Activated T-cell treated with anti-CD3 and anti-CD28 coated beads, Interleukin-2, amount 50 U/mL, for 72 hours (primary cell): ENCODE results near the gene CEP63. TPM values are rescaled to one million over a fixed set of nuclear protein-coding genes. Genes with fewer than 3 reads are reported as not detected.

ENCODE experiments used
- ATAC-seq, 2 donors: fragments of 150-1000 bp; cut with Tn5 transposase; replicated peaks in 1 of 2; 2 replicates each; pipeline ENCODE4 v1.10.0; 2021; ENCODE audit warnings: moderate library complexity in 2 of 2, mild to moderate bottlenecking in 1 of 2
- DNase-seq, 2 donors: peaks; one replicate each; pipeline ENCODE4 v3.0.0; 2021 to 2022; ENCODE audit warnings: mixed read lengths in 1 of 2
- H3K27ac Mint-ChIP-seq: one replicate; pipeline ENCODE4 v1.8.0; 2022; ENCODE audit warnings: mild to moderate bottlenecking, moderate library complexity, mixed read lengths
- H3K27me3 Mint-ChIP-seq: one replicate; pipeline ENCODE4 v1.8.0; 2022; ENCODE audit warnings: low read depth, mixed read lengths
- H3K36me3 Mint-ChIP-seq, 2 donors: one replicate each; pipeline ENCODE4 v1.8.0; 2022; ENCODE audit warnings: mixed read lengths in 2 of 2, mild to moderate bottlenecking in 1 of 2; ENCODE audit not compliant: insufficient read depth in 2 of 2
- H3K4me1 Mint-ChIP-seq: one replicate; pipeline ENCODE4 v1.8.0; 2022; ENCODE audit warnings: low read depth, mixed read lengths
- H3K4me3 Mint-ChIP-seq, 2 donors: one replicate each; pipeline ENCODE4 v1.8.0; 2022; ENCODE audit warnings: mild to moderate bottlenecking in 2 of 2, mixed read lengths in 2 of 2, moderate library complexity in 2 of 2
- H3K9me3 Mint-ChIP-seq, 2 donors: one replicate each; pipeline ENCODE4 v1.8.0; 2022; ENCODE audit warnings: mixed read lengths in 2 of 2
- total RNA-seq, 2 donors: library from RNA; stranded (reverse); gene quantifications; one replicate each; pipeline ENCODE4 v1.2.3, GENCODE V29; 2022

The CEP63 gene
- total RNA-seq, 2 donors from 2014 or later, result 25.1 to 33.6 TPM

- ATAC-seq (no peak), DNase-seq (no peak)
- no peaks in the 10 kb centered on the region for H3K27me3 Mint-ChIP-seq
- H3K36me3 Mint-ChIP-seq, result peaks cover 4 to 9% of the 10 kb centered on the region in 2 donors
- H3K4me3 Mint-ChIP-seq, result no peak overlapping the region
- H3K27ac Mint-ChIP-seq, result no peak overlapping the region
- peaks cover 5% of the 10 kb centered on the region for H3K4me1 Mint-ChIP-seq
- H3K9me3 Mint-ChIP-seq, result no peaks in the 10 kb centered on the region
Observed at GRCh38 chr3:134476306-134476705, 9.6 kb upstream of the CEP63 start.

DNA sequence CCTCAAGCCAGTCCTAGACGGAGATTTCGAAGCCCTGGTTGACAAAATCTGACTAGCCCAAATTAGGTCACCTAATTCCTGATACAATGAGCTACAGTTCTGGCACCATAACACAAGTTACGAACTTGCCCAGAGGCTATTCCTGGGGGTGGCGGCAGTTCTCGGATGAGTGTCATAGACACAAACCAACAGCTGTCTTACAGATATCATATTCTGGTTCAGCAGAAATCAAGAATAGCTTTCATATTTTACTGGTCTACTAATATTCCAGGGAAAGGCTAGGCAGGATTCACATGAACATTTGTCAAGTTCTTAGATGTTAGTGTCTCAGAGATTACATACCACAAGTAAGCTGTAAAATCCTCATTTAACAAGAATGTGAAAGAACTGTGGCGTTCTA lies 8.9 kb upstream of the CEP63 start:
- Mint-ChIP-seq H3K36me3 (peaks cover 4 to 11% of the 10 kb centered on the region in 2 donors), H3K27me3 (no peaks in the 10 kb centered on the region), H3K9me3 (no peaks in the 10 kb centered on the region), H3K4me1 (peaks cover 9% of the 10 kb centered on the region), H3K4me3 (no peak overlapping the region), H3K27ac (no peak overlapping the region)
- ATAC-seq, result no peak
- no peak for DNase-seq

- no peak for DNase-seq
- Mint-ChIP-seq H3K9me3 (no peaks in the 10 kb centered on the region), H3K4me1 (peaks cover 19% of the 10 kb centered on the region), H3K4me3 (no peak overlapping the region), H3K36me3 (peaks cover 6 to 15% of the 10 kb centered on the region in 2 donors), H3K27ac (no peak overlapping the region), H3K27me3 (no peaks in the 10 kb centered on the region)
- no peak for ATAC-seq
Observed at GRCh38 chr3:134477938-134478337, 7.9 kb upstream of the CEP63 start.

DNA sequence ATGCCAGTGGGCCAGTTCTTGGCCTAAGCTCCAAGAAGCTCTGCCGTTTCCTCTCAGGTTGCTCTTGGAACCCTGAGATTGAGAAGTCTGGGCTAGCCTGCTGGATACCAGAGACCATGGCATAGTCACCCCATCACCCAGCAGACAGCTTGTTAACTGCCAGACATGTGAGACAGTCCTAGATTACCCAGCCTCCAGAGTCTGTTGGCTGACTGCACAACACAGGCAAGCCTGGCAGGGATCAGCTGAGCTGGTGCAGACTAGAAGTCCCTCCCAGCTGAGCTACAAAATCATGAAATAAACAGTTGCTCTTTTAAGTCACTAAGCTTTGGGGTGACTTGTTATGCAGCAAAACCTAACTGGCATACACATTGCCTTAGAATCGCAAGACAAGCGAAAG lies 5.3 kb upstream of the CEP63 start:
- H3K4me3 Mint-ChIP-seq, result no peak overlapping the region
- no peaks in the 10 kb centered on the region for H3K27me3 Mint-ChIP-seq
- H3K4me1 Mint-ChIP-seq, result peaks cover 42% of the 10 kb centered on the region
- peaks cover 14 to 31% of the 10 kb centered on the region in 2 donors for H3K36me3 Mint-ChIP-seq
- H3K27ac Mint-ChIP-seq, result no peak overlapping the region
- DNase-seq, result no peak
- no peaks in the 10 kb centered on the region for H3K9me3 Mint-ChIP-seq
- no peak for ATAC-seq

DNA sequence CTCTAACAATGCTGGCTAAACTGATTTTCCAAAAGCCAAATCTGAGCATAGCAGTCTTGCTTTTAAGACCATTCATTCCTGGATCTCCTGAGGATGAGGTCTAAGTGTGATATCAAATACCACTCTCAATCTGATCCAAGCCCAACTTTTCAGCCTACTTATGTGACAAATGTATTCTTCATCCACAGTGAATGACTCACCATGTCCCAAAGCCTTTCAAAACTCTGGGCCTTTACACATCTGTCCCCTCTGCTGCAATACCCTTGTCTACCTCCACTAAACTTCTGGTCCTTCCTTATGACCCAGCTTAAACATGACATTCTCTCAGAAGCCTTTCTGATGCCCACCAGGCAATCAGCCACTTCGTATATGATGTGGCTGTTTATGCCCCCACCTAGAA lies 4.7 kb upstream of the CEP63 start:
- DNase-seq, result no peak
- no peaks in the 10 kb centered on the region for H3K9me3 Mint-ChIP-seq
- no peak overlapping the region for H3K4me3 Mint-ChIP-seq
- no peak for ATAC-seq
- peaks cover 14 to 31% of the 10 kb centered on the region in 2 donors for H3K36me3 Mint-ChIP-seq
- peaks cover 42% of the 10 kb centered on the region for H3K4me1 Mint-ChIP-seq
- no peak overlapping the region for H3K27ac Mint-ChIP-seq
- H3K27me3 Mint-ChIP-seq, result no peaks in the 10 kb centered on the region

GRCh38 chr3:134482622-134483021 lies 3.2 kb upstream of the CEP63 start:
- Mint-ChIP-seq H3K36me3 (peaks cover 16 to 28% of the 10 kb centered on the region in 2 donors), H3K27me3 (no peaks in the 10 kb centered on the region), H3K4me3 (peak overlapping the region in 1 of 2 donors; percentile 18)

DNA sequence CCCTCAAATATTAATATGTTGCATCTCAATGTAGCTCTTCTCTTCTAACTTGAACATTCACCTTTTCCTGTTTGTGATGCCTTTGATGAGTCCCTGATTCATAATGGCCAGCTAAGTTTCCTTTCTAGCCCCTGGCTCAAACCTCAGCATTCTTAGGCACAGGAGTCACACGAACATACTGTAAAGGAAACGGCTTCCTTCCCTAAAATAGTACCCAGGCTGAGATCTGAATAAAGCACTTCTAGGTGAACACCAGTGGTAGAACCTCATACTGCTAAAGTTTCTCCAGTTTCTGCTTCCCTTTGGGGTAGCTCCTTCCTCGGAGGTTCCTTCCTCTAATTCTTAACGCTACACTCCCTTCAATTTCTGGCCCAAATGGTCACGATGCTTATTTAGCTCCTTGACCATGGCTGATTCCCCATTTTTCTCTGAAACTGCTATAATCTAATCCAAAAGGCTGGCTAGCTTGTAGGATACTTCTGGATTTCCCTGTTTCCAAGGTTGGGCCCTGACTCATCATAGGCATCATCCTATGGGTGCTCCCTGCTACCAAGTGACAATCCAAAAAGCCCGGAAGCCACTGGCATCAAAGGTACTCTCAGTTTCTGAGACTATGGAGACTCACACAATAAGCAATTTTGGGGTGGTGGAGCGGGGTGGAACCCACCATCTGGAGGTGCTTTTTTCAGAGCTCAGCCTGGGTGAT lies 2.5 kb upstream of the CEP63 start:
- DNase-seq (no peak), ATAC-seq (no peak)
- H3K4me3 Mint-ChIP-seq, result peak overlapping the region; percentile 90 to 98
- H3K4me1 Mint-ChIP-seq, result peaks cover 55% of the 10 kb centered on the region
- H3K27ac Mint-ChIP-seq, result peak overlapping the region; percentile 59
- no peaks in the 10 kb centered on the region for H3K9me3 Mint-ChIP-seq
- peaks cover 16 to 26% of the 10 kb centered on the region in 2 donors for H3K36me3 Mint-ChIP-seq
- H3K27me3 Mint-ChIP-seq, result no peaks in the 10 kb centered on the region

More at GRCh38 chr3:134482622-134483021, 3.2 kb upstream of the CEP63 start:
- no peak for DNase-seq
- ATAC-seq, result no peak
- Mint-ChIP-seq H3K4me1 (peaks cover 48% of the 10 kb centered on the region), H3K27ac (no peak overlapping the region), H3K9me3 (no peaks in the 10 kb centered on the region)

- Mint-ChIP-seq H3K4me3 (peak overlapping the region; percentile 90 to 98), H3K27me3 (no peaks in the 10 kb centered on the region), H3K27ac (peak overlapping the region; percentile 95), H3K9me3 (no peaks in the 10 kb centered on the region), H3K4me1 (peaks cover 69% of the 10 kb centered on the region), H3K36me3 (peaks cover 16 to 26% of the 10 kb centered on the region in 2 donors)
- ATAC-seq (peak; percentile 9 to 23), DNase-seq (peak in 1 of 2 donors; percentile 29)
Observed at GRCh38 chr3:134485075-134485717, 661 bp upstream of the CEP63 start.

- H3K4me3 Mint-ChIP-seq, result peak overlapping the region; percentile 90 to 98
- DNase-seq, result no peak
- no peaks in the 10 kb centered on the region for H3K27me3 Mint-ChIP-seq
- peak overlapping the region; percentile 95 for H3K27ac Mint-ChIP-seq
- H3K4me1 Mint-ChIP-seq, result peaks cover 73% of the 10 kb centered on the region
- H3K36me3 Mint-ChIP-seq, result peaks cover 12 to 21% of the 10 kb centered on the region in 2 donors
- peak; percentile 16 to 17 for ATAC-seq
- no peaks in the 10 kb centered on the region for H3K9me3 Mint-ChIP-seq
Observed at GRCh38 chr3:134486577-134487041, 752 bp downstream of the CEP63 start.

DNA sequence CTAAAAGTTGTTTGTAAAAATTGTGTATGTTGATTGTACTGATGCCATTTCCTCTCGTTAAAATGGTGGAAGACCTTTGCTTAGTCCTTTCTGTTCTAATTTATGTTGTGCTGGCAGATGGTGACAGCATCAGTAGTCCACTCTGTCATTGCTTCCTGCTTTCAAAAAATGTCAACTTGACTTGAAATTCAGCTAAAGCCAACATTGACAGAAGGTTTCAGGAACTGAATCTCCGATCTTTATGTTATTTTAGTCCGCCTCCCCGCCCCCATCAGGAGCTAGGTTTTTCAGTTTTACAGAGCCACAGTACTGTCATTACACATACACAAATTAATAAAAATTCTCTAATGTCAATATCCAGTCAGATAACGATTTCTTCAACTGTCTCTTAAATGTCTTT lies 1.5 kb downstream of the CEP63 start:
- no peak for ATAC-seq
- no peak for DNase-seq
- Mint-ChIP-seq H3K4me3 (peak overlapping the region; percentile 90 to 98), H3K27ac (peak overlapping the region; percentile 93), H3K9me3 (no peaks in the 10 kb centered on the region), H3K27me3 (no peaks in the 10 kb centered on the region), H3K36me3 (peaks cover 12 to 20% of the 10 kb centered on the region in 2 donors), H3K4me1 (peaks cover 72% of the 10 kb centered on the region)

DNA sequence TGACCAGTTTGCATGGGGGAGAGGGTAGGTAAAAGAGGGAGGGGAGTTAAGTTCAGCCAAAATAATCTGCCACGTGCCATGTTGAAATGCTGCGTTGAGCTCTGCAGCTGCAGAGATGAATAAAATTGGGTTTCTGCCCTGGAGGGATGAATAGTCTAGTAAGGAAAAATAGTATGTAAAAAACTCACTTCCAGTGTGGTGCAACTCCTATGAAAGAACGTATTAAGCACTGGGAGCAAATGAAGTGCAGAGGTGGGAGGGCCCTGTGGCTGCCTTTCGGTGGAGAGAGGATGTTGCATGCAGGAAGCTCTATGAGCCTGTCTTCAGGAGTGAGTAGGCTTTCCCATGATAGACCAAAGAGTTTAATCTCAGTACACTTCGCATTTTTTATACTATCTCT lies 8.6 kb downstream of the CEP63 start:
- DNase-seq (no peak), ATAC-seq (no peak)
- peaks cover 62% of the 10 kb centered on the region for H3K4me1 Mint-ChIP-seq
- H3K27me3 Mint-ChIP-seq, result no peaks in the 10 kb centered on the region
- no peak overlapping the region for H3K27ac Mint-ChIP-seq
- H3K4me3 Mint-ChIP-seq, result no peak overlapping the region
- peaks cover 3 to 5% of the 10 kb centered on the region in 2 donors for H3K9me3 Mint-ChIP-seq
- H3K36me3 Mint-ChIP-seq, result peaks cover 9 to 17% of the 10 kb centered on the region in 2 donors

GRCh38 chr3:134495980-134496379 lies 10.1 kb downstream of the CEP63 start:
- Mint-ChIP-seq H3K4me1 (peaks cover 51% of the 10 kb centered on the region), H3K36me3 (peaks cover 12 to 22% of the 10 kb centered on the region in 2 donors), H3K27ac (no peak overlapping the region), H3K4me3 (no peak overlapping the region), H3K9me3 (peaks cover 3 to 9% of the 10 kb centered on the region in 2 donors), H3K27me3 (no peaks in the 10 kb centered on the region)
- DNase-seq, result no peak
- ATAC-seq, result no peak

DNA sequence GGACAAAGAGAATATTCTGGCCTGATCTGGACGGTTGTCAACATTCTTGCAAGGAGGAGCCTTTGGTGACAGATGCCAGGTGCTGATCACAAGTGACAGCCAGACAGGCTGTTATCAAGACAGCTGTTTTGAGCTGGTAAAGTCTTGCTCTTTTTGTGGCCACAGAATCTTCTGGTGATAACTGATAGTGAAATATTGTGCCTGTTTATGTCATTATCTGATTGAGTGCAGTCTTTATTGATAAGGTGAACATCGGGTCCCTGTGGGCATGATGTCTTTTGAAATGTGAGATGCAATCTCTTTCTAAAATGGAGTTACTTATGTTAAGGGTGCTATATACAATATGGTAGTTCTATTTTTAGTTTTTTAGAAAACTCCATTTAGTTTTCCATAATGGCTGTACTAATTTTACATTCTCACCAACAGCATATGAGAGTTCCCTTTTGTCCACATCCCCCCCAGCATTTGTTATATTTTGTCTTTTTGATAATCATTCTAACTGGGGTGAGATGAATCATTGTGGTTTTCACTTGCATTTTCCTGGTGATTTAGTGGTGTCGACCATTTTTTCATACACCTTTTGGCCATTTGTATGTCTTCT lies 10.7 kb downstream of the CEP63 start:
- peaks cover 3 to 9% of the 10 kb centered on the region in 2 donors for H3K9me3 Mint-ChIP-seq
- peaks cover 14 to 28% of the 10 kb centered on the region in 2 donors for H3K36me3 Mint-ChIP-seq
- no peak overlapping the region for H3K27ac Mint-ChIP-seq
- DNase-seq, result no peak
- peak; percentile 48 to 51 for ATAC-seq
- H3K27me3 Mint-ChIP-seq, result no peaks in the 10 kb centered on the region
- H3K4me1 Mint-ChIP-seq, result peaks cover 45% of the 10 kb centered on the region
- H3K4me3 Mint-ChIP-seq, result no peak overlapping the region
